T-helper 1 cell treated with Interleukin-12 subunit alpha and Interleukin-12 subunit beta and Interleukin-4 antibody, amounts not matched to agents 30 μg/mL and 1 μg/mL, for 36 hours (primary cell): ENCODE measurements around the gene NUP205.
"Not testable (repeated sequence)": the region's sequence is repeated elsewhere in the genome, so short reads cannot be mapped to it uniquely, and the experiment has no call there.

Experiments used
- H3K27ac Mint-ChIP-seq: one replicate; pipeline ENCODE4 v1.8.0; 2021; ENCODE audit warnings: mild to moderate bottlenecking, mixed read lengths
- H3K27me3 Mint-ChIP-seq: one replicate; pipeline ENCODE4 v1.8.0; 2021; ENCODE audit warnings: low read depth, mixed read lengths
- H3K36me3 Mint-ChIP-seq: one replicate; pipeline ENCODE4 v1.8.0; 2021; ENCODE audit warnings: low read depth, mixed read lengths
- H3K4me1 Mint-ChIP-seq: one replicate; pipeline ENCODE4 v1.8.0; 2021; ENCODE audit warnings: low read depth, mixed read lengths
- H3K4me3 Mint-ChIP-seq: one replicate; pipeline ENCODE4 v1.8.0; 2021; ENCODE audit warnings: mild to moderate bottlenecking, moderate library complexity, mixed read lengths
- H3K9me3 Mint-ChIP-seq: one replicate; pipeline ENCODE4 v1.8.0; 2021; ENCODE audit warnings: mixed read lengths

The NUP205 gene

DNA sequence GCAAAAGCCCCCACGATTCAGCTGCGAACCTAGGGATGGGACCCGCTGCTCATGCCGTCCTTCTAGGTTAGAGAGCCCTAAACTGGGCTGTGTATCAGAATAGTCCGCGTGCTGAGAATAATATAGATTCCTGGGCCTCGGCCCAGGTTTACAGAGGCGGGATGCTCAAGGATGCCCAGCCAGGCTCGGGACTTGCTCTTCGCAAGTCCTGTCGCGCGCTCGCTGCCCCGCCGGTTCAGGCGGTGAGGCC is 104.3 kb downstream of the NUP205 start:
- Mint-ChIP-seq H3K36me3 (peaks cover 10% of the 10 kb centered on the region), H3K27ac (peak overlapping the region; percentile 92), H3K27me3 (no peaks in the 10 kb centered on the region), H3K4me3 (peak overlapping the region; percentile 94), H3K4me1 (peaks cover 16% of the 10 kb centered on the region), H3K9me3 (no peaks in the 10 kb centered on the region)

DNA sequence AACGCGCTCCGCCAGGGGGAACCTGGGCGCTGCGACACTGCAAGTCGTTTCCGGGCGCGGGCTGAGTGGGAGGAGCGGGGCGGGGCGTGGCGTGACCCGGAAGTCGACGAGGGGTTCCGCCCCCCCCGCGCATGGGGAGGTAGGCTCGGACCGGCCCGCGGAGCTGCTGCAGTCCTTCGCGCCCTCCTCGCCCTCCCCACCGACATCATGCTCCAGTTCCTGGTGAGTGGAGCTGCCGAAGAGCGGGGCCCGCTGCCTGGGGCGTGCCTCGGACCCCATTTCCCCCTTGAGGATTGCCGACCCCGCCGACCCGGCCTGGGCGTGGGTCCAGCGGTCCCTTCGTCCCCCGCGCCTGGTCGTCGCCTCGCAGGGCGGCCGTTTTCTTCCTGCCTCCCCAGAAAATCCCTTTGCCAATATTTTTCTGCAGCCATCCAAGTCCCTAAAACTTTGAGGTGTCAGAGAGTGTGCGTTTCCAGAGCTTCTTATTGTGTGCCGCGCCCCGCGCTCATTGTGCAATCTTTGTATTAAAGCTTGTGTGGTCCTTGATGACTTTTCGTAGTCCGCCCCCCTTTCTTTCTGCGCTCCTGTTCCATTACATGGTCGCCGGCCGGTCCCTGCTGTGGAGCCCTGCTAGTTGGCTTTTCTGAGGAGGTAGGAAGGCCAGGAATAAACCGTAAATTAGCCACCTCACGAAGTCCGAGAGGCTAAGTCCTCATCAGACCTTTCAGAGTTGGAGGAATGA is 104.8 kb downstream of the NUP205 start, which contains the start of gene STMP1:
TSS of gene STMP1 (plus strand) at position 142 of the 742 bp plus-strand sequence.
- H3K27me3 Mint-ChIP-seq = no peaks in the 10 kb centered on the region

DNA sequence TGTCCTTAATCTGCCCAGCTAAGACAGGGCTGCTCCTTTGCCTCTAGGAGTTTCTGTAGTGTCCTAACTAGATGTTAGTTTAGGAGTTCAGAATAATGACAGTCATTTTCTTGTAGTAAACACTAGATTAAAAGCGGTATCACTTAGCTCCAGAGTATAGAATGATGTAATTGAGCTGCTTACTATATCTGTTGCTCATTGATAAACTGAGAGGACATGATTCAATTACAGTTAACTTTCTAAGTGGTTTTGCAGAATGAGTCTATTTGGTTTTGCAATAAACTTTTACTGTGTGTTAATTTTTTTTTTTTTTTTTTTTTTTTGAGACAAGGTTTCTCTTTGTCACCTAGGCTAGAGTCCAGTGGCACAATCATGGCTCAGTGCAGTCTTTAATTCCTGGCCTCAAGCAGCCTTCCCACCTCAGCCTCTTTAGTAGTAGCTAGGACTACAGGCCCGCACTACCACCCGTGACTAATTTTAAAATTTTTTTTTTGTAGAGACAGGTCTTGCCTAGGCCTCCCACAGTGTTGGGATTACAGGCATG is 106.4 kb downstream of the NUP205 start:
- Mint-ChIP-seq H3K36me3 (peaks cover 13% of the 10 kb centered on the region), H3K27me3 (no peaks in the 10 kb centered on the region), H3K27ac (no peak overlapping the region), H3K4me3 (peak overlapping the region; percentile 57), H3K9me3 (no peaks in the 10 kb centered on the region), H3K4me1 (peaks cover 19% of the 10 kb centered on the region)

More for the DNA sequence above, 104.8 kb downstream of the NUP205 start, which contains the start of gene STMP1:
- peaks cover 10% of the 10 kb centered on the region for H3K36me3 Mint-ChIP-seq
- peaks cover 16% of the 10 kb centered on the region for H3K4me1 Mint-ChIP-seq
- H3K27ac Mint-ChIP-seq = peak within 1 kb of the TSS; percentile 92
- H3K9me3 Mint-ChIP-seq = no peaks in the 10 kb centered on the region
- H3K4me3 Mint-ChIP-seq = peak within 1 kb of the TSS; percentile 94

DNA sequence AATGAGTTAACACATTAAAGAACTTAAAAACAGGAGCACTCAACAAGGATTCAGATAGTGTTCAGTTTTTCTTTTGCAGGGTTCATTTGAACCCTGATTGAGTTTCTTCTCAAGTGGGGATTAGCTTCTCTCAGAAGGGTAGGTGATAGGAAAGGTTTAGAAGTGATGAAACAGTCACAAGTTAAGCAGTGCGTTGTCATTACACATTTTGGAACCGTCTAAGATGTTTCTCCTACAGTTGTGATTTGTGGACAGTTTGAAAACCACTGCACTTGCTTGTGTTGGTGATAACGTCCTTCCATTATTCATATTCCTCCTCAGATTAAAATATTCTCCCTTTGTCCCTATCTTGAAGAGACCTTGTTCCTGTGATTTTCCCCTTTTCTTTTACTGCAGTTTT is 107.3 kb downstream of the NUP205 start:
- Mint-ChIP-seq H3K4me3 (no peak overlapping the region), H3K27me3 (no peaks in the 10 kb centered on the region), H3K4me1 (peaks cover 19% of the 10 kb centered on the region), H3K36me3 (peaks cover 13% of the 10 kb centered on the region), H3K9me3 (no peaks in the 10 kb centered on the region), H3K27ac (no peak overlapping the region)

DNA sequence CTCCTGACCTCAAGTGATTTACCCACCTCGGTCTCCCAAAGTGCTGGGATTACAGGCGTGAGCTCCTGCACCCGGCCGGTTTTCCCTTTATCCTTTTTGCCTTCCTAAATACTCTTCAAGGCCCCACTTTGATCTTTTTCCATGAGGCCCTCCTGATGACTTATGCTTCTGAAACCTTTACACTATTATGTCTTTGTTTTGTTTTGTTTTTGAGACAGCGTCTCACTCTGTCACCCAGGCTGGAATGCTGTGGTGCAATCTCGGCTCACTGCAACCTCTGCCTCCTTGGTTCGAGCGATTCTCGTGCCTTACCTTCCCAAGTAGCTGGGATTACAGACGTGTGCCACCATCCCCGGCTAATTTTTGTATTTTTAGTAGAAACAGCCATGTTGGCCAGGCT is 108.4 kb downstream of the NUP205 start:
- Mint-ChIP-seq H3K36me3 (peaks cover 13% of the 10 kb centered on the region), H3K27me3 (no peaks in the 10 kb centered on the region), H3K27ac (no peak overlapping the region), H3K9me3 (no peaks in the 10 kb centered on the region), H3K4me1 (peaks cover 19% of the 10 kb centered on the region), H3K4me3 (no peak overlapping the region)

DNA sequence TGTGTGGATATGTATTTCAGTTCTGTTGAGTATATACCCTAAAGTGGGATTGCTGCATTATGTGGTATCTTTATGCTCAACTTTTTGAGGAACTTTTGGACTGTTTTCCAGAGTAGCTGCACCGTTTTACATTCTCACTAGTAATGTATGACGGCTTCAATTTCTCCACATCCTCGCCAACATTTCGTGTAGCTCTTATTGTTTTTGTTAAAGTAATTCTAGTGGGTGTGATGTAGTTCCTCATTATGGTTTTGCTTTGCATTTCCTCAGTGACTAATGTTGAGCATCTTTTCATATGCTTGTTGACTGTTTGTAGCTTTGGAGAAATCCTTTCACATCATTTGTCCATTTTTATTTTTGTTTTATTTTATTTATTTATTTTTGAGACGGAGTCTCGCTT is 109.1 kb downstream of the NUP205 start:
- Mint-ChIP-seq H3K36me3 (peaks cover 13% of the 10 kb centered on the region), H3K4me3 (no peak overlapping the region), H3K27ac (no peak overlapping the region), H3K4me1 (peaks cover 14% of the 10 kb centered on the region), H3K9me3 (no peaks in the 10 kb centered on the region), H3K27me3 (no peaks in the 10 kb centered on the region)

DNA sequence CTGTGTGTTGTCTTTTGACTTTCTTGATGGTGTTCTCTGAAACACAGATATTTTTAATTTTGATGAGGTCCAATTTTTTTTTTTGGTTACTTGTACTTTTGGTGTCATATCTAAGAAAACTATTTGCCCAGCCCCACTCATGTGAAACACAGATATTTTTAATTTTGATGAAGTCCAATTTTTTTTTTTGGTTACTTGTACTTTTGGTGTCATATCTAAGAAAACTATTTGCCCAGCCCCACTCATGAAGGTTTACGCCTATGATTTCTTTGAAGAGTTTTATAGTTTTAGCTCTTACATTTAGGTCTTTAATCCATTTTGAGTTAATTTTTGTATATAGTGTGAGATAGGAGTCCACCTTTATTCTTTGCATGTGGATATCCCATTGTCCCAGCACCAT is 109.9 kb downstream of the NUP205 start:
- not testable (repeated sequence) for H3K4me3 Mint-ChIP-seq, H3K27ac Mint-ChIP-seq, H3K9me3 Mint-ChIP-seq, H3K27me3 Mint-ChIP-seq, H3K4me1 Mint-ChIP-seq
- H3K36me3 Mint-ChIP-seq = peaks cover 12% of the 10 kb centered on the region

DNA sequence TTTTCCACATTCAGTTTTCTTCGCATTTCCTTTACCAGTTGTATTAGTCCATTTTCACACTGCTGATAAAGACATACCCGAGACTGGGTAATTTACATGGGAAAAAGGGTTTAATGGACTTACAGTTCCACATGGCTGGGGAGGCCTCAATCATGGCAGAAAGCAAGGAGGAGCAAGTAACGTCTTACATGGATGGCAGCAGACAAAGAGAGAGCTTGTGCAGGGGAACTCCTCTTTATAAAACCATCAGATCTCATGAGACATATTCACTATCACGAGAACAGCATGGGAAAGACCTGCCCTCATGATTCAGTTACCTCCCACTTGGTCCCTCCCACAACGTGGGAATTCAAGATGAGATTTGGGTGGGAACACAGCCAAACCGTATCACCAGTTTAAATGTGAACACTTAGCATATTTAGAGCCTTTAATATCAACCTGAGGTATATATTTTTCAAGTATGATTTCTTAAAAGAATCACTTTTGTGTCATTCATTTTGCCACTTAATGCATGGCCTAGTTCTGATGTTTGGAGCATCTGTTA is 111.2 kb downstream of the NUP205 start:
- H3K27ac Mint-ChIP-seq, H3K4me3 Mint-ChIP-seq, H3K27me3 Mint-ChIP-seq, H3K9me3 Mint-ChIP-seq: not testable (repeated sequence)
- peaks cover 10% of the 10 kb centered on the region for H3K4me1 Mint-ChIP-seq
- peaks cover 12% of the 10 kb centered on the region for H3K36me3 Mint-ChIP-seq

DNA sequence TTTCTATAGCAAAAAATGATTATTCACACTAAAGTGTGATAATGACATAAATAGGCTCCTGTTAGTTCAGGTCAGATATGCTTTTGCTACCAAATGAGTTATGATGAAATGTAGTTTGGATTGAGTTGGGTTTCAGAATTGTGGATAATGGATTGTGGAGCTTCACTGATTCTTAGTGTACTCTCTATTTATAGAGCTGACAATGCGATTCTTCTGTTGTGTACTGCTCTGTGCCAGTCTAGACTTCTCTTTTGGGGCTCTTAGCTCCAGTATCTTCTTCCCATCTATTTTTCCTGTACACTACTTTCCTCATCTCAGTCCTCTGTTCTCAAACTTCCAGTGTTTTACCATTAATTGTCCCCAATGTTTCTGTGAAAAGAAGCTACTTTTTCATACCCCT is 112.1 kb downstream of the NUP205 start:
- Mint-ChIP-seq H3K9me3 (no peaks in the 10 kb centered on the region), H3K4me3 (no peak overlapping the region), H3K4me1 (peaks cover 9% of the 10 kb centered on the region), H3K27ac (no peak overlapping the region), H3K36me3 (peaks cover 16% of the 10 kb centered on the region), H3K27me3 (no peaks in the 10 kb centered on the region)

DNA sequence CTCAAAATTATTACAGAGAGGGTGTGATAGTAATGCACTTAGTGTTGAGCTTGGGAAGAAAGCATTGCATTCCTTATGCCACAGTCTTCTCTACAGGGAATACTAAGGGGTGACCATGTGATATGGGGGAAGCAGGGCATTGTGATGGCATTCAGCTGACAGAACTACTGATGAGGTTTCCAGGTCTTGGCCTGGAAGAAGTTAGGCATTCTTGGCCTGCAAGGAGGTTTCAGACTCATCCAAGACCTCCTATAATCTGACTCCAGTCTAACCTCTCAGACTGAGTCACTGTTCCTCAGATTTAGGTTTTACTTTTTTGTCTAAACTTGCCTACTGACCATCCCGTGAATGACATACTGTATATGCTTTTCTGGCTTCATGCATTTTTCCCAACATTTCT is 112.5 kb downstream of the NUP205 start:
- H3K9me3 Mint-ChIP-seq = no peaks in the 10 kb centered on the region
- peaks cover 17% of the 10 kb centered on the region for H3K36me3 Mint-ChIP-seq
- peaks cover 9% of the 10 kb centered on the region for H3K4me1 Mint-ChIP-seq
- H3K27me3 Mint-ChIP-seq = no peaks in the 10 kb centered on the region
- H3K27ac Mint-ChIP-seq = no peak overlapping the region
- no peak overlapping the region for H3K4me3 Mint-ChIP-seq

DNA sequence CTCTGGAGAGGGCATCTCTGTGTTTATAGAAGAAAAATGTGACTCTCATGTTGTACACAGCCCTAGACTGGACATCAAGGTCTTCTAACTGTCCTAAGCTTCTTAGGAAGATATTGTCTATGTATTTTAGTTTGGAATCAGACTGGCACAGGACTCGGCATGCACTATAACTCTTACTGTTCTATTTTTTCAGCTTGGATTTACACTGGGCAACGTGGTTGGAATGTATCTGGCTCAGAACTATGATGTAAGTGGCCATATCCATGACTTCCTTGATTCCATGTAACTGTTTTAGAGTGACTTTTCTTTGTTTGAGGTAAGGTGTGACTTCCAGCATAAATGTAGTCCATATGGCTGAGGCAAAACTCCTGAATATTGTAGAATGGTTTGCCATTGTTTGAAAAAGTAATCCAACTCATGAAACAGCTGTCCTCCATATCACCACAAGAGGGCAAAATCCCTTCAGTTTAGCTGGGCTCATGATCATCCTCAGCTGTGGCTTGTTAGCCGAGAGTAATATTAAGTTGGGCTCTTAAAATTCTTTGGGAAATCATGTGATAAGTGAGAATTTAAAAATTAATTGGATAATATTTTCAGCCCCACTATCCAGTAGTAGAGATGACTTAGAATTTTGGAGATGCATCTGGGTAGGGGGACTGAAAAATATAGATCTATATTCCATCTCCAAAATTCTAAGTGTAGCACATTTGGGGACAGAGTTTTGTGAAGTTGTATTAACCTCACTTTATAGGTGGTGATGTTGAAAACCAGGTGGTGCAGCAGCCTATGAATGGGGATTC is 115.0 kb downstream of the NUP205 start:
- no peaks in the 10 kb centered on the region for H3K27me3 Mint-ChIP-seq
- peaks cover 17% of the 10 kb centered on the region for H3K36me3 Mint-ChIP-seq
- H3K4me3 Mint-ChIP-seq = no peak overlapping the region
- no peaks in the 10 kb centered on the region for H3K9me3 Mint-ChIP-seq
- H3K27ac Mint-ChIP-seq = no peak overlapping the region
- peaks cover 6% of the 10 kb centered on the region for H3K4me1 Mint-ChIP-seq

DNA sequence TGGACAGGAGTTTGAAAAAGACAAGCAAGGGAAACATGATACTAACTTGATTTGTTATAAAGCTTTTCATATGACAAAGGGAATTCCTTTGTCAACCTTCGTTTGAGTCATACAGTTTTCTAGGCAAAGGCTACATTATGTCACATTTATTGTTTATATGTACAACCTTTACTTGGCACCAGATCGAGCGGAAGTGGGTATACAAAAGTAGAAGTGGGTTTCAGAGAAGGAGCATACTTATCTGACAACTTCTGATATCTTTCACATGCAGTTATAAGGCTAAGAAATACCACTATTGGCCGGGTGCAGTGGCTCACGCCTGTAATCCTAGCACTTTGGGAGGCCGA is 115.6 kb downstream of the NUP205 start:
- H3K27me3 Mint-ChIP-seq = no peaks in the 10 kb centered on the region
- H3K36me3 Mint-ChIP-seq = peaks cover 22% of the 10 kb centered on the region
- no peak overlapping the region for H3K4me3 Mint-ChIP-seq
- peaks cover 6% of the 10 kb centered on the region for H3K4me1 Mint-ChIP-seq
- no peak overlapping the region for H3K27ac Mint-ChIP-seq
- no peaks in the 10 kb centered on the region for H3K9me3 Mint-ChIP-seq

DNA sequence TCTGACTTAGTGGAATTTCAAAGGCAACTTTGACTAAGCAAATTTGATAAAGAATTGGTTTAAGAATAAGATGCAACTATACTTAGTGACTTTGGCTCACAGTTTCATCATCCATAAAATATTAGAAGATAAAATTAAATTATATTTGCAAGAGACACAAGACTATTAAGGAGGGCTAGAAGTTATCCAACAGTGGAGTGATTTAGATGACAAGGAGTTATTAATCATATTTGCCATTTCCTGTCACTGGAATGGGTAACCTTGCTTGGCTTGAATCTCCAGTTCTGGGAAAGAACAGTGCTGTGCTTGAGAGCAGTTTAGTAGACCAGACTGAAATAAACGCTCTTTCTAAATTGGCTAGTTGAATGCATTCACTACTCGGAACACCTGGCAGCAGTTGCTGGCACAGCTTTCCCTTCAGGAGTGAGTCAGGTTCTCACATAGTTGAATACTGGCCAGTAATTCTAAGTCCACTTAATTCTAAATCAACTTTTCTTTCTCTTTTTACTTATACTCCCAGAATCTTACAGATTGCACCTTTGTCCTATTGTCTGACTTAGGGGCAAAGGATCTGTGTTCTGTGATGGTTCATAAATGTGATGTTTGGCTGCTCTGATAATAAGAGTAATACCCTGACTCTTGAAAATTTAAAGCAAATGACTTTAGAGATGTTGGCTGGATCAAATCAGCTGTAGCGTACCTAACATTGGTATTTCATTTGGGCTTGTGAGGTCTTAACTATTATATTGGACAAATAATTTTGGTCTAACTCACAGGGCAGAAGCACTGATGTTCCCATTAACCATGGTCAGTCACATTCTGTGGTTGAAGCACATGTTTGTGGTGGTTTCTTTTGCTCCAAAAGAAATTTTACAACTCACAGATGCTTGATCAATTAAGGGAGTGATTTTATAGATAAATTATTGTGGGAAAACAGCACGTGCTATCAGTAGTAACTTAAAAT is 121.2 kb downstream of the NUP205 start:
- H3K9me3 Mint-ChIP-seq = no peaks in the 10 kb centered on the region
- no peak overlapping the region for H3K27ac Mint-ChIP-seq
- H3K4me1 Mint-ChIP-seq = peaks cover 10% of the 10 kb centered on the region
- H3K27me3 Mint-ChIP-seq = no peaks in the 10 kb centered on the region
- peaks cover 21% of the 10 kb centered on the region for H3K36me3 Mint-ChIP-seq
- no peak overlapping the region for H3K4me3 Mint-ChIP-seq

DNA sequence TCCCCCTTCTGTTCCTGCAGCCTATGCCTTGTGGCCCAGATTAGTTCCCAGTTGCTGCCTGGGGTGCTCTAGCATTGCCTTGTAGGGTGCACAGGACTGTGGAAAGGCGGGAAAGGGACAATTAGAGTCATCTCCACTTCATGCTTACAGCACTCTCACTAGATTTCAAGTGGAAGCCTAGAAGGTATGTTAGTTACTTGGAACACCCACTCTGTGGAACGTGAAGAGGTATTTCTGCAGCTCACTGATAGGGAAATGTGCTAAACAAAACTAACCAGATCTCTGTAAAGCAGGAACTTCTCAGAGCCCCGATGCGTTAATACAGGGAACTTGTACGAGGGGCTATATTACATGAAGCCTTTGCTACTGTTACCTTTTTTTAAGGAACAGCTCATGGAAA is 124.0 kb downstream of the NUP205 start:
- peaks cover 10% of the 10 kb centered on the region for H3K4me1 Mint-ChIP-seq
- H3K9me3 Mint-ChIP-seq = no peaks in the 10 kb centered on the region
- peaks cover 15% of the 10 kb centered on the region for H3K36me3 Mint-ChIP-seq
- no peaks in the 10 kb centered on the region for H3K27me3 Mint-ChIP-seq
- no peak overlapping the region for H3K27ac Mint-ChIP-seq
- no peak overlapping the region for H3K4me3 Mint-ChIP-seq
